ENCODE measurements around the gene GALNTL6.

DNA sequence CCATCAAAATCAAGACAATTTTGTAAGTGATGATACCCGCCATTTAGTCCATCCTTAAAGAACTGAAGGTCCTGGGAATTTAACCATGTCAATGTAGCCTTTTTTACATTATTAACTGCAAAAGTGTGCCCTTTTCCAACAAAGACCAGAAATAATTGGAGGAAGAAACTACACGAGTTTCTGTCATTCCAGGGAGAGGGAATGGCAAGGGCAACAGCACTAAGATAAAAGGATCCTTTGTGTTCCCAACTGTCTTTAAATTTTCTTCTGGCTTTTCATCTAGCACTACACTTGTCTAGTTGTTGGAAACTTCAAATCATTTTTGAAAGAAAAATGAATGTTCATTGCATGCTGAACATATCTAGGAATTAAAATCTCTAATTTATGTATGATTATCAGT lies 286.2 kb downstream of the GALNTL6 start:
- TF ChIP-seq, protein P1, sequence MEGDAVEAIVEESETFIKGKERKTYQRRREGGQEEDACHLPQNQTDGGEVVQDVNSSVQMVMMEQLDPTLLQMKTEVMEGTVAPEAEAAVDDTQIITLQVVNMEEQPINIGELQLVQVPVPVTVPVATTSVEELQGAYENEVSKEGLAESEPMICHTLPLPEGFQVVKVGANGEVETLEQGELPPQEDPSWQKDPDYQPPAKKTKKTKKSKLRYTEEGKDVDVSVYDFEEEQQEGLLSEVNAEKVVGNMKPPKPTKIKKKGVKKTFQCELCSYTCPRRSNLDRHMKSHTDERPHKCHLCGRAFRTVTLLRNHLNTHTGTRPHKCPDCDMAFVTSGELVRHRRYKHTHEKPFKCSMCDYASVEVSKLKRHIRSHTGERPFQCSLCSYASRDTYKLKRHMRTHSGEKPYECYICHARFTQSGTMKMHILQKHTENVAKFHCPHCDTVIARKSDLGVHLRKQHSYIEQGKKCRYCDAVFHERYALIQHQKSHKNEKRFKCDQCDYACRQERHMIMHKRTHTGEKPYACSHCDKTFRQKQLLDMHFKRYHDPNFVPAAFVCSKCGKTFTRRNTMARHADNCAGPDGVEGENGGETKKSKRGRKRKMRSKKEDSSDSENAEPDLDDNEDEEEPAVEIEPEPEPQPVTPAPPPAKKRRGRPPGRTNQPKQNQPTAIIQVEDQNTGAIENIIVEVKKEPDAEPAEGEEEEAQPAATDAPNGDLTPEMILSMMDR (IDR thresholded peaks at IDR 0.05): no peak
- TF ChIP-seq POLR2AphosphoS5 (IDR thresholded peaks at IDR 0.05): no peak
- no peak for TF ChIP-seq EP300 (IDR thresholded peaks at IDR 0.05)
- TF ChIP-seq POLR2A (IDR thresholded peaks at IDR 0.05): no peak

All from suprapubic skin (tissue), 4 donors.